Spleen (tissue), 7 donors: ENCODE results near the gene TSSC4.

Experiments
- POLR2A ChIP-seq, 3 donors: fragments of 450-650 bp; IDR thresholded peaks; one replicate each; pipeline ENCODE4 v1.5.1; 2017; ENCODE audit warnings: antibody characterized with exemption in 3 of 3, mild to moderate bottlenecking in 1 of 3
- POLR2AphosphoS5 ChIP-seq, 3 donors: sonication (generic); formaldehyde crosslinking; IDR thresholded peaks; one replicate each; pipeline ENCODE4 v1.5.1; 2017; ENCODE audit warnings: antibody characterized with exemption in 3 of 3
- TF ChIP-seq, protein P1 (sequence below), 11 experiments: fragments of 200-600 bp in 7 of 11; fragments of 450-650 bp in 4 of 11; sonication (generic) in 4 of 11; IDR thresholded peaks in 8 of 11; conservative IDR thresholded peaks in 3 of 11; 1 replicate in 7 of 11; 2 replicates in 4 of 11; pipeline versions ENCODE4 v1.4.0 to v1.8.0; 2016 to 2021; ENCODE audit warnings: antibody characterized with exemption in 11 of 11, inconsistent platforms in 4 of 11, mild to moderate bottlenecking in 1 of 11
- donor health status: DM: no; HTN: no; CAD: no; lungs with moderate emphysema.
- donor health status: DM: no; HTN: no; CAD: no.
- donor health status: DM: no; HTN: no; CAD: no.

- TF ChIP-seq, protein P1, sequence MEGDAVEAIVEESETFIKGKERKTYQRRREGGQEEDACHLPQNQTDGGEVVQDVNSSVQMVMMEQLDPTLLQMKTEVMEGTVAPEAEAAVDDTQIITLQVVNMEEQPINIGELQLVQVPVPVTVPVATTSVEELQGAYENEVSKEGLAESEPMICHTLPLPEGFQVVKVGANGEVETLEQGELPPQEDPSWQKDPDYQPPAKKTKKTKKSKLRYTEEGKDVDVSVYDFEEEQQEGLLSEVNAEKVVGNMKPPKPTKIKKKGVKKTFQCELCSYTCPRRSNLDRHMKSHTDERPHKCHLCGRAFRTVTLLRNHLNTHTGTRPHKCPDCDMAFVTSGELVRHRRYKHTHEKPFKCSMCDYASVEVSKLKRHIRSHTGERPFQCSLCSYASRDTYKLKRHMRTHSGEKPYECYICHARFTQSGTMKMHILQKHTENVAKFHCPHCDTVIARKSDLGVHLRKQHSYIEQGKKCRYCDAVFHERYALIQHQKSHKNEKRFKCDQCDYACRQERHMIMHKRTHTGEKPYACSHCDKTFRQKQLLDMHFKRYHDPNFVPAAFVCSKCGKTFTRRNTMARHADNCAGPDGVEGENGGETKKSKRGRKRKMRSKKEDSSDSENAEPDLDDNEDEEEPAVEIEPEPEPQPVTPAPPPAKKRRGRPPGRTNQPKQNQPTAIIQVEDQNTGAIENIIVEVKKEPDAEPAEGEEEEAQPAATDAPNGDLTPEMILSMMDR (IDR thresholded peaks at IDR 0.05 in 8 of 11, conservative IDR thresholded peaks at IDR 0.05 in 3 of 11): no peak
- TF ChIP-seq POLR2A (IDR thresholded peaks at IDR 0.05): no peak
- TF ChIP-seq POLR2AphosphoS5 (IDR thresholded peaks at IDR 0.05): no peak
These were observed 1.6 kb downstream of the TSSC4 start for GRCh38 chr11:2402106-2402505.
